HG02943 (cell line): ENCODE measurements around the gene KRT6C.

Experiments used
- ATAC-seq: cut with Tn5 transposase; IDR thresholded peaks from one replicate; pipeline ENCODE4 v1.9.1; 2021; ENCODE audit warnings: mild to moderate bottlenecking, low read depth, moderate library complexity; ENCODE audit not compliant: unreplicated experiment

Gene KRT6C

DNA sequence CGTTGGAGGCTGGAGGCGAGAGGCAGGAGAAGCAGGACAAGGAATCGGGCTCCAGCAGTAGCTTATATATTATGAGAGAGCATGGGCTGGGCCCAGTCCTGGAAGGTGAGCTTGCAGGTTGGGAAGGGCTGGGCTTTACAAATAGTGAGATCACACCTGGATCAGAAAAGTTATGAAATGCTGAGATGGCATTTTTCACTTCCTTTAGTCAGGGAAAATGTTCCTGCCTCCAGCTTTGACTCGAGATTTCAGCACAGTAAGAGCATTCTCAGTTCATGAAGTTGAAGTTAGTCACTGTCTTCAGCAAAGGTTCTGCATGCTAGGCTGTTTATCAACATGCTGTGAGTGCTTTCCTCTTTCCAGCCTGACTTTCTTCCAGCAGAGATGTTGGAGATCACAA lies at the start of gene KRT6C:
KRT6C (minus strand) TSS at position 38 of the 400 bp plus-strand sequence. CDS start 68 bp downstream, outside the sequence.
- ATAC-seq = no peak

DNA sequence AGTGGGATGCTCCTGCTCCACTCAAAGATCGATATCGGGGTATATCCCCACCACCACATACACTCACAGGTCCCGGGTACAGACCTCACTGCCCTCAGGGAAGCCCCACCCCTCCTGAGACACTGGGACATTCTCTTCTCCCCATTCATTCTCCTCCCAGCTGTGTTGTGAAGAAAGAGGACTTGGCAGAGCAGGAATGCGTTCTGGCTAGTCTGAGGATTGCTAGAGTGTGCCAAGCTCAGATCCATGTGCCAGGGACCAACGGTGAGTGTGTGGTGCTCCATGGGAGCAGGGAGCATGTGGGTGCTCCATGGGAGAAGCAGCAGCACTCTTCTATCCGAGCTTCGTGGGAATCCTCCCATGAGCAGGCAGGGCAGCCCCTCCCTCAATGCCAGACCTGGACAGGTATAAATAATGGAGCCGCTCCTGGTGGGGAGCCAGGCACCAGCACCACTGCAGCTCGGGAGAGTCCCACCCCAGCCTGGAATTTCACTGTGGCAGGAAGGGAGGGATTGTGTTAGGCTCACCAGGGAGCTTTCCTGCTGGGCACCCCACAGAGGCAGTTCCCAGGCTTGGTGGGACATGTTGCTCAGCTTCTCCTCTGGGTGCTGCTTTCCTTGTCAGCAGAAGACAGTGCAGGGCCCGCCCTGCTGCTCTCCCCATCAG lies 48.9 kb upstream of the KRT6C start:
- no peak for ATAC-seq

DNA sequence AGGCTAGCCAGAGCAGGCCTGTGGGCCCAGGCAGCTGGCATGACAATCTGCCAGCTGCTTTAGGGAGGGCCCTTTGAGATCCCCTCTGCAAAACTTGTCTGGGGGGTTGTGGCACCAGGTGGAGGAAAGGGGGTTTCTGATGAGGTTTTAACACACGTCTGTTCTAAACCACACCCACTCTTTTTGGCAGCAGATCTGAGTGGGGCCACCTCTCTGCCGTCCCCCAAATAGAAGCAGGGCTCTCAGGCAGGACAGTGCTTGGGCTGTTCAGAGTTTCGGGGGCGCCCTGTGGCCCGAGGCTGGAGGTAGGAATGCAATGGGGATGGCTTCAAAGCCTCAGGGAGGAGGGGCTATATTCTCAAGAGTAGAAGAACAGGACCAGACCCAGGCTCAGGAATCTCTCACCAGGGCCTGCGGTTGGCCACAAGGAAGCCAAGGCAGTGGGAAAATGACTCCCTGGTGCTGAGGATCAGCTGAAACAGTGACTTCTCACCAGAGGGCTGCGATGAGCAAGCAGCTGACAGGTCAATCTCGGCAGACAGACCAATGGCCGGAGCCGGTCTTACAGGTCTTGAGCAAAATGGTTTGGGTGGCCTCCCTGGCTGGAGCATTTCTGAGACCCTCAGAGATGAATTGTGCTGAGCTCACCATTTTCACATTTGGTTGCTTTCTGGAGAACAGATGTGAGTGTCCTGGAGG lies 48.1 kb upstream of the KRT6C start:
- no peak for ATAC-seq

DNA sequence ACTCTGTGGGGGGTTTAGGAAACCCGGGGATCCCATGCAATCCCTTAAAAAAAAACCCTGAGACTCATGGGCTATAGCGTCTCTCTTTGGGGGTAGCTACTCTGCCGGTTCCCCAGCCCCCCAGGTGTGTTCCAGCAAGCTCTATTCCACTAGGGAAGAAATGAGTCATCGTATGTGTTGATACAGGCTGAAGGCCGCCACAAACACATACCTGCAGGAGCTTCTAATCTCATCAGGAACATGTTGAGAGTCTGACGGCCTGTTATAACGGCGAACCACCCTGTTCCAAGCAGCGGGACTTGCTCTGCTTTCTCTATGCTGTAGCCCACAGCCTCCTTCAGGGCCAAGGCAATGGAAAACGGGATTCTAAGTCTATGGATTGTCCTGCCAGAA lies 47.6 kb upstream of the KRT6C start:
- ATAC-seq = no peak

DNA sequence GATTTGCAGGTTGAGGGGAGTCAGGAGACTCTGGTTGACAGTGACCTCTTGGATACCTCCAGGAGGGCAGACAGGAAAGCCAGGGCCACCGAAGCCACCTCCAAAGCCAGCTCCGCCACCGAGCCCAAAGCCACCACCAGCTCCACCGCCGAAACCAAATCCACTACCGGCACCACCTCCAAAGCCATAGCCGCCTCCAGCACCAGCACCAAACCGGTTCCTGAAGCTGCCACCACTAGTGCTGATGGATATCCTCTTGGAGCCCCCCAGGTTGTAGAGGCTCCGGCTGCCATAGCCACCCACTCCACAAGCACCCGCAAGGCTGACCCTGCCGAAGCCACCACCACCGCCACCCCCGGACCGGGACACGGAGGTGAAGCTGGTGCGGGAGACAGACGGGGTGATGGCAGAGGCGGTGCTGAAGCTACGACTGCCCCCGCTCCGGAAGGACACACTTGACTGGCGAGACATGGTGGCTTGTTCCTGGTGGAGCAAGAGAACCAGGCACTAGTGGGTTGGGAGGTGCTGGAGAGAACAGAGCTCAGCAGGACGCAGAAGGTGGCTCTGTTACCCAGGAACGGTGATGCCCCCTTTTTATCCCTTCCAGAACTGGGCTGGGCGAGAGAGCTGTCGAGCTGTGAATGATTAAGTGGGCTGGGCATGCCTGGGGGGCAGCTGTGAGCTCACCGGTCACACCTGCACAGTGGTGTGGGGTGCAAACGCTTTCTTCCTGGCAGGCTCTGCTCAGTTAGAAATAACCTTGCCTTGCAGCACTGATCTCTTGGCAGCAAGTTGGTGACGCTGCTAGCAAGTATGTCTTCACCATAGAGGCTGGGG lies 46.4 kb upstream of the KRT6C start, which contains the start of gene KRT5:
KRT5 (minus strand) TSS at position 569 of the 837 bp plus-strand sequence; CDS start at position 471, 98 bp downstream.
- ATAC-seq = no peak

DNA sequence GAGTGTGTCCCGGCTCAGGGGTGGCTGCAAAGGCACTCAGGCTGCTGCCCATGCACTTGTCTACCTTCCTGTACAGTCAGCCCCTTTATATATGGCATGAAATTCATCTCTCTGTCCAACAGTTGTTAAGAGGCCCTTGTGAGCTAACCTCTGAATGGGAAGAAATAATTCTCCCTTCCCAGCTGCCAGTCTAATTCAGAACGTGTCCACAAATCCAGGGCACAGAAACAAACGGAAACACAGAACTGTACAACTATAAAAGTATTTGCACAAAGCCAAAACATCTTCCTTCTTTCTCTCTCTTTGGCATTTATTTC lies 45.7 kb upstream of the KRT6C start:
- ATAC-seq = no peak

DNA sequence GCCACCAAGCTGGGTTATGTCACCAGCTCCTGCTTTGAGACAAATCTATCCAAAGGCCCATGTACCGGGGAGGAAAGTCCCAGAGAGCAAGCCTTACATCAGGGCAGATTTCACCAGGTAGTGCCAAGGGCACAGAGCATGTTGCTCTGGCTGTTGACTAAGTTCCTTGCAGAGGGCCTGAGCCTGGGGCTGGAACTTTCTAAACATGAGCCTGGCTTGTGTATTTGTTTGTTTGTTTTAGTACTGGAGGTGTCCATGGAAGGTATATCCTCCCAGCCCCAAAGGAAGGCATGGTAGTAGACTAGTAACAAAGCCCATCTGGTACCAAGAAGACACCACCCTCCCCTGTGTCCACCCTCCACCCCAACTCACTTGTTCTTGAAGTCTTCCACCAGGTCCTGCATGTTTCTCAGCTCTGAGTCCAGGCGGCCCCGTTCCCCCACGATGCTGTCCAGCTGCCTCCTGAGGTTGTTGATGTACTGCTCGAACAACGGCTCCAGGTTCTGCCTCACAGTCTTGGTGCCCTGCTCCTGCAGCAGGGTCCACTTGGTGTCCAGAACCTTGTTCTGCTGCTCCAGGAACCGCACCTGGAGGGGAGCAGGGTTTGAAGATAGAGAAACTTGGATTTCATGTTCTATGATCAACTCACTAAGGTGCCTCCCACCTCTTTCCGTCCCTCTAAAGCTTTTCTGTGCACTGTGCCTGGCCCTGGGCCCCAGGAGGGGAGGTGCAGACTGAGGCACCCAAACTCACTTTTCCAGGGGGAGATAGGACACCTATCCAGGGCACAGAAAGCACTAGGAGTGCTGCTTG lies 45.2 kb upstream of the KRT6C start:
- ATAC-seq = no peak

DNA sequence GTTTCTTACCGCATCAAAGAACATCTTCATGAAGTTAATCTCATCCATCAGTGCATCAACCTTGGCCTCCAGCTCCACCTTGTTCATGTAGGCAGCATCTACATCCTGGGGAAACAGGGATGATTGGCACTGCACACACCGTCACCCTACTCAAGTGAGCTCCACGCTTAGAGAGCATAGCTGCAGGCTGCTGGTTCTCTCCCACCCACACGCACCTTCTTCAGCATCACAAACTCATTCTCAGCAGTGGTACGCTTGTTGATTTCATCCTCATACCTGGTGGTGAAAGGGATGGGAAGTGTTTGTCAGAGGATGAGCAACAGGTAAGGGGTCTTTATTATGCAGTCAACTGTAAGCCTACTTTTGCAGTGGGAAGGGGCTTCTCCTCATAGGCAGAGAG lies 44.3 kb upstream of the KRT6C start:
- no peak for ATAC-seq

DNA sequence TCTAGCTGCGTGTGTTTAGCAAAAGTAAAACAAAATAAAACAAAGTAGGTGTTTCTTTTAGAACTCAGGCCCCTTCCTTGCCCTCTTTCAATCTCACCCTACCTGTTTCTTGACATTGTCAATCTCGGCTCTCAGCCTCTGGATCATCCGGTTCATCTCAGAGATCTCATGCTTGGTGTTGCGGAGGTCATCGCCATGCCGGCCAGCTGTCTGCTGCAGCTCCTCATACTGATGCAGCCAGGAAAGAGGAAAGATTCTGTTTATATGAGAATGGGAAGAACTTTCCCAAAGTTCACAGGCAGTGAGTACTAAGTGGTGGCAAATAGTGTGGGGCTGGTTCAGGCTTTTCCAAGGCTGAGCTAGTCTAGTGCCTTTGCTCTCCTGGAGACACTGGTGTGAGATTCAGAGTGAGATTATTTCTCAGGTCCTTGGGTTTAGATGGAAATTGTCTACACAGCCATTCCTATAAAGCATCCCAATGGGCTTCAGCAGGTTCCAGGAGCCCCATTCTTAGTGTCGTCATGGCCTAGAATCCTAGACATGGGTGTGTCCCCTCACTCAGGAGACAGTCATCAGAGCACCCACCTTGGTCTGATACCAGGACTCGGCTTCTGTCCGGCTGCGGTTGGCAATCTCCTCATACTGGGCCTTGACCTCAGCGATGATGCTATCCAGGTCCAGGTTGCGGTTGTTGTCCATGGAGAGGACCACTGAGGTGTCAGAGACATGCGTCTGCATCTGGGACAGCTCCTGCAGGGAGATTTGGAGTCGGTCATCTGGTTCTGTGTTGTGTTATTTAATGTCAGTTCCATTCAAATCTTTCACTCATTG lies 43.6 kb upstream of the KRT6C start:
- ATAC-seq = no peak

DNA sequence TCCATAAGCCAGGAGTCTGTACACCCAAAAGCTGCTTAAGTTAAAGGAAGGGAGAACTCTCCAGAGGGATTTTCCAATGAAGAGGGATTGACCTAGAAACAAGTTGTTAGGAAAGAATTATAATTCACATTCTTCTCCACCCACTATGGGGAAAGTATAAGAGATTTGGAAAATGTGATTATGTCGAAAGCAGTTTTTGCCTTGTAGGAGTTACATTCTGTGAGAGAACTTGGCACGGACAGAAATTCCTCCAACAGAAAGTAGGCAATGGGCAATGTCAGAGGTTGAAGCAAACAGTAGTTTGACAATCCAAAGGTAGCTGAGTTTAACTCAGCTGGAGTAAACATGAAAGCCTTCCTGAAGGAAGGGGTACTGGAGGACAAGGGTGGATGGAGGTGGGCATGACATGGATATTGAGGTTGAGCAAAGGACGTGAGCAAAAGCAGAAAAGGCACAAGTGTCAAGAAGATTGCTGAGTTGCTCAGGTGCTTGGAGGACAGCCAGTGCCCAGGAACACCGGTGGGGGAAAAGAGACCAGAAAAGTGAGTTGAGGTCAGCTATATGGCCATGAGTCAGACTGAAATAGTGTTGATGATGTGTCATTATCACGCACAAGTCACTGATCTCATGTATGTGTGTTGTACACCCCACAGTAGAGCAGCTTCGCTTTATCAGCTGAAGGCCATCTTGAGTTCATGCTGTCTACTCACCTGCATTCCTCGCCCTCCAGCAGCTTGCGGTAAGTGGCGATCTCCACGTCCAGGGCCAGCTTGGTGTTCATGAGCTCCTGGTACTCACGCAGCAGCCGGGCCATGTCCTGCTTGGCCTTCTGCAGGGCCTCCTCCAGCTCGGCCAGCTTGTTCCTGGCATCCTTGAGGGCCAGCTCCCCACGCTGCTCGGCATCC lies 42.6 kb upstream of the KRT6C start:
- no peak for ATAC-seq

DNA sequence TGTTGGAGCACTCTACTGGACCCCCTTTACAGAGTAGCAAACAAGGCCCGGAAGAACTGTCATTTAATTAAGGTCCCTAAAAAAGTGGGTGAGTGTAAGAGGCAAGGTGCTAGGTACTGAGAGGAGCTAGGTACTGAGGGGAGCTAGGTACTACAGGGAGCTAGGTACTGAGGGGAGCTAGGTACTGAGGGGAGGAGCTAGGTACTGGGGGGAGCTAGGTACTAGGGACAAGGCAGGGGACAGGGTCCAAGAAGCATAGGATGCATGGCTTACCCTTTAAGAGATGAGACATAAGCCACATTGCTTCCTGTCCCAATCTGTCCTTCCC lies 41.7 kb upstream of the KRT6C start:
- ATAC-seq = no peak

DNA sequence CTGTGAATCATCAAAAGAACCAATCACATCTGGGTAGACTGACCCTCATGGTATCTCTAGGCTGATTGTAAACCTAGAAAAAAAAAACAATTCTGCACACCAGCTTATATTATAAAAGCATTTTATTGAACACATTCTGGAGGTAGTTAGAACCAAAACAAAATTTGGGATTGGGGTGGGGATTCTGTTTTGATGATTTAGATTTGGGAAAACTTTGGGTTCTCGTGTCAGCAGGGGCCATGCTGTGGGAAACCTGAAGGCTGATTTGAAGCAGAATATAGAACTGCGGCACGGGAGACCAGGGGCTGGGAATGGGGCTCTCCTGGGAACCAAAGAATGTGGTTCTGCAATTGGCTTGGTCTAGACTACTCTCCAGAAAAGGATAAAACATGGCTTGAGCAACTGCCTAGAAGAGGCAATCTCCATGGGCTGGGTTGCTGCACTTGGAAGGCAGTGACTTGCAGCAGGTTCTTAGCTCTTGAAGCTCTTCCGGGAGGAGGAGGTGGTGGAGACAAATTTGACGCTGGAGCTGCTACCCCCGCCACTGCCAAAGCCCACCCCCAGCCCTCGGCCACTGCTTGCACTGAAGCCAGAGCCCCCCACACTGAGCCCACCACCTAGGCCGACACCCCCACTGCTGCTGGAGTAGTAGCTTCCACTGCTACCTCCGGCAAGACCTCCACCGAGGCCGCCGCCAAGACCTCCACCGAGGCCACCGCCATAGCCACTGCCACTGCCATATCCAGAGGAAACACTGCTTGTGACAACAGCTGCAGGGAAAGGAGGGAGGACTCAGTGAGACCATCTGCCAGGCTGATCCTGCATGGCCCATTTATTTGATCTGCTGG lies 41.1 kb upstream of the KRT6C start:
- ATAC-seq = no peak

DNA sequence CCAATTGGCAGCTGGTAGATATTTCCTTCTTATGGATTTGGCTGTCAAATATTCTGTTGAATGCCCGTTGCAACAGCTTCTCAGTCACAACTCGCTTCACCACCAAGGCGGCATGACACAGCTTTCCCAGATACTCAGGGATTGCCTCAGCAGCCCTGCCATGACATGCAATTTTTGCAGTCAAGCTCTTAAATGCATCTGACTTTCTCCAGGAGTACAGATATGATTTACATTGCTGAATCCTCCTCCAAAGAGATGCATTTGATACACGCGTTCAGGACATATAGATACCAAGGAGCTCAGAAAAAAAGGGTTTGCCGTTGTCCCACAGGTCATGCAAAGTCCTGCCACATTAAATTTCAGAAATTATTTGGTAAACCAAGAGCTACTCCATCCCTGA lies 40.1 kb upstream of the KRT6C start:
- no peak for ATAC-seq

DNA sequence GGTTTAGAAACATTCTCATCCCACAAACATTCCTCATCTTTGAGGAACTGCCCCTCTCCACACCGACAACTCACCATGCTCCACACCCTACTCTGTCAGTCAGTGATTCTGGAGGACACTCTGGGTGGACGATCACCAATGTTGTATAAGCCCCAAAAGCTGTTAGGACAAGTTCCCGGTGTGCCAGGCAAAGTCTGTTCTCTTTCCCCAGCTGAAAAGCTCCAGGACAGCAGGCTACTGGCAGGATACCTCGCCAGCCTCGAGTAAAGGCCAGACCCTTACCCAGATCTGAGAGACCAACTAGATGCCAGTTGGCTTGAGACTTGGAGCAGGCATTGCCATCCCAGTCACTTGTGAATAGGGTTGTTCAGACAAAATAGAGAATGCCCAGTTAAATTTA lies 34.6 kb upstream of the KRT6C start:
- no peak for ATAC-seq

DNA sequence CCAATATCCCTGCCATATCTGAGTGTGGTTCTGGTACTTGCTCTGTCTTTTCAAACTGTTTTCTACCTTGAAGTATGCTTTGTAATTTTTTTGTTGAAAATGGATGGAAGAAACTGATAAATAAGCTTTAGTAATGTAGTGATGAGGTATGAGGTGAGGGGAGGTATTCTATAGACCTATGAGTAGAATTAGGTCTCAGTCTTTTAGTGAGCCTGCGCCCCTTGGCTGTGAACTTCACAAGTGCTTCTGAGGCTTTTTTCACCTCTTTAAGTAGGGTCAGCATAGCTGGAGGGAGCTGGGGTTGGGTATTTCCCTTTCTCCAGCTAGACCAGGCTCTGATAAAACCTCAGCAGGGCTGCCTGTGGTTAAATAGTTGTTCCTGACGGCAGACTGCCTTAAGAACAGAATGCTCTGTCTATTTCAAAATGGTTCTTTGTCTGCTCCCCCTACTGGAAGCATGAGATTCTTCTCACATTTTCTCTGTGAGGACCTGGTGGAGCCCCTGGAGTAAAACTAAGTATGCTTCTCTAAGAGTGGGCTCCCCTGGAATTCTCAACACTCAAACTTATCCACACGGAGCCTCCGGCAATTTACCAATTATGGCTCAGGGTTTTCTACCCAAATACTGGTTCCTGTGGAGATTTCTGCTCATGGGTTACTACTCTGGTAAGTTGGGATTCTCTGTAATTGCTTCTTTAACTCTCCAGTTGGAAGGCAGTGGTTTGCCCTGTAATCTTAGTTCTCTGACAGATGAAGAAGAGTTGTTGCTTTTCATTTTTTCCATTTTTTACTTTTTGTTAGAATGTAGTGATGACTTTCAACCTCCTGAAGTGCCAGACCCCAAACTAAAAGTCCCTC lies 33.5 kb upstream of the KRT6C start:
- ATAC-seq = no peak

DNA sequence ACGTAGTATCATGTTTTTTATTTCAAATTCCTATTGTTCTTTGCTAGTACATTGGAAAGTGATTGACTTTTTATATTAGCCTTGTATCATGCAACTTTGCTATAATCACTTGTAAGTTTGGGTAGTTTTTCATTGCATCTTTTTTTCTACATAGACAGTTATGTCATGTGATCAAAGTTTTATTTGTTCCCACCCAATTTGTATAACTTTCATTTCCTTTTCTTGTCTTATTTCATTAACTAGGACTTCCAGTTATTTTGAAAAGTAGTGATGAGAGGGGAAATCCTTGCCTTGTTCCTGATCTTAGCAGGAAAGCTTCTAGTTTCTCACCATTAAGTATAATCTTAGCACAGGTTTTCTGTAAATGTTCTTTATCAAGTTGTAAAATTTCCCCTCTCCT lies 29.3 kb upstream of the KRT6C start:
- ATAC-seq = no peak

DNA sequence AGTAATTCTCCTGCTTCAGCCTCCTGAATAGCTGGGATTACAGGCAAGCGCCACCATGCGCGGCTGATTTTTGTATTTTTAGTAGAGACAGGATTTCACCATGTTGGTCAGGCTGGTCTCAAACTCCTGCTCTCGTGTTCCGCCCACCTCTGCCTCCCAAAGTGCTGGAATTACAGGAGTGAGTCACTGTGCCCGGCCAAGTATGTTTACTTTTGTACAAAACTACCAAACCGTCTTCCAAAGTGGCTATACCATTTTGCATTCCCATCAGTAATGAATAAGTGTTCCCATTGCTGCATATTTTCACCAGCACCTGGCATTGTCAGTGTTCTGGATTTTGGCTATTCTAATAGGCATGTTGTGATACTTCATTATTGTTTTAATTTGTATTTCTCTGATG lies 27.9 kb upstream of the KRT6C start:
- no peak for ATAC-seq
